PC-3 (cell line): ENCODE measurements around the gene KRT80. TPM values are rescaled to one million over a fixed set of nuclear protein-coding genes. Genes with fewer than 3 reads are reported as not detected.

ENCODE experiments used
- ATAC-seq: fragments of 200-7000 bp; cut with Tn5 transposase; 2 replicates; pipeline ENCODE4 v1.9.1; 2020; ENCODE audit warnings: mild to moderate bottlenecking, moderate library complexity
- BruUV-seq: library from RNA; stranded (reverse); fragments of 400-500 nt; replicated peaks from 2 replicates; lab custom pipeline; 2021; lab: Mats Ljungman, UMichigan
- CTCF ChIA-PET: fragments of 300-600 bp; sonication (Branson Sonifier 250); formaldehyde crosslinking; loops from one replicate; lab custom pipeline; 2022; ENCODE audit warnings: antibody characterized with exemption; lab: Charles Lee
- POLR2A ChIA-PET: fragments of 300-600 bp; sonication (Branson Sonifier 250); formaldehyde crosslinking; loops from one replicate; lab custom pipeline; 2022; ENCODE audit warnings: antibody characterized with exemption; ENCODE audit not compliant: unreplicated experiment; lab: Charles Lee
- DNase-seq: peaks from one replicate; pipeline ENCODE4 v3.0.0-alpha.2; 2015
- H2AFZ ChIP-seq: fragments of 300-600 bp; sonication (generic); 2 replicates; pipeline ENCODE4 v1.6.0; 2016; ENCODE audit warnings: antibody characterized with exemption, low read length
- H3F3A ChIP-seq: fragments of 300-600 bp; sonication (generic); one replicate; pipeline ENCODE4 v1.6.0; 2017; ENCODE audit warnings: antibody characterized with exemption, low read length, control low read depth, mild to moderate bottlenecking; ENCODE audit not compliant: unreplicated experiment
- H3K27ac ChIP-seq: fragments of 300-600 bp; sonication (generic); 2 replicates; pipeline ENCODE4 v1.5.1; 2016; ENCODE audit warnings: mild to moderate bottlenecking, low read length
- H3K27me3 ChIP-seq: fragments of 300-600 bp; sonication (generic); 2 replicates; pipeline ENCODE4 v1.6.1; 2016; ENCODE audit warnings: low read length, mixed read lengths
- H3K36me3 ChIP-seq: fragments of 300-600 bp; sonication (generic); 2 replicates; pipeline ENCODE4 v1.6.1; 2016; ENCODE audit warnings: low read depth, mixed run types, low read length, mixed read lengths
- H3K4me1 ChIP-seq: fragments of 300-600 bp; sonication (generic); 2 replicates; pipeline ENCODE4 v1.5.1; 2016; ENCODE audit warnings: low read length; ENCODE audit not compliant: insufficient read depth
- H3K4me2 ChIP-seq: fragments of 300-600 bp; sonication (generic); 2 replicates; pipeline ENCODE4 v1.6.0; 2016; ENCODE audit warnings: low read length
- H3K4me3 ChIP-seq: fragments of 300-600 bp; sonication (generic); 2 replicates; pipeline ENCODE4 v1.5.1; 2016; ENCODE audit warnings: mild to moderate bottlenecking, low read length, mixed read lengths
- H3K79me2 ChIP-seq: fragments of 300-600 bp; sonication (generic); 2 replicates; pipeline ENCODE4 v1.6.1; 2017; ENCODE audit warnings: low read length, mixed read lengths
- H3K9ac ChIP-seq: fragments of 300-600 bp; sonication (generic); 2 replicates; pipeline ENCODE4 v1.6.0; 2016; ENCODE audit warnings: mild to moderate bottlenecking, low read length
- H3K9me2 ChIP-seq: fragments of 300-600 bp; sonication (generic); replicated peaks from 2 replicates; pipeline ENCODE4 v1.6.1; 2016; ENCODE audit warnings: mixed run types, low read length, mixed read lengths
- H3K9me3 ChIP-seq: fragments of 300-600 bp; sonication (generic); 2 replicates; pipeline ENCODE4 v1.6.1; 2016; ENCODE audit warnings: low read length, mixed read lengths
- H4K20me1 ChIP-seq: fragments of 300-600 bp; sonication (generic); 2 replicates; pipeline ENCODE4 v1.6.1; 2016; ENCODE audit warnings: low read length, mixed read lengths
- CTCF ChIP-seq: fragments of 300-600 bp; sonication (generic); conservative IDR thresholded peaks from 2 replicates; pipeline ENCODE4 v1.5.1; 2017; ENCODE audit warnings: antibody characterized with exemption, low read depth, mild to moderate bottlenecking, low read length
- EZH2 ChIP-seq: fragments of 300-600 bp; sonication (generic); IDR thresholded peaks from one replicate; pipeline ENCODE4 v1.6.1; 2017; ENCODE audit warnings: antibody characterized with exemption, mild to moderate bottlenecking, low read length; ENCODE audit not compliant: unreplicated experiment
- EZH2phosphoT487 ChIP-seq: fragments of 300-600 bp; sonication (generic); IDR thresholded peaks from 2 replicates; pipeline ENCODE4 v1.6.1; 2018; ENCODE audit warnings: mild to moderate bottlenecking, antibody characterized with exemption, low read length, borderline replicate concordance
- intact Hi-C: fragments of 100-400 bp; cut with micrococcal nuclease; formaldehyde crosslinking; loops from 2 replicates; pipeline ENCODE4 v1.9.0; 2023
- total RNA-seq: library from RNA; depleted of rRNA; stranded (reverse); fragments of >200 nt; gene quantifications from 2 replicates; pipeline ENCODE4 v1.2.3, GENCODE V29; 2014

Gene KRT80
- total RNA-seq, 1 experiment from 2014 or later, result 19.8 TPM

- CTCF ChIA-PET, result interaction anchor here (0.6 to 1.2 kb wide), 2 partner anchors 92 to 98 kb away, joined by 5 to 11 read pairs; no protein-coding TSS in a partner anchor
- no peaks in the 10 kb centered on the region for H3K9me2 ChIP-seq
- H3K4me3 ChIP-seq, result no peak overlapping the region
- no peak overlapping the region for H2AFZ ChIP-seq
- H3K27me3 ChIP-seq, result no peaks in the 10 kb centered on the region
- no peak overlapping the region for H3K9ac ChIP-seq
- H4K20me1 ChIP-seq, result no peaks in the 10 kb centered on the region
- no peak overlapping the region for H3K4me2 ChIP-seq
- TF ChIP-seq CTCF (no peak), EZH2 (no peak), EZH2phosphoT487 (no peak)
- H3K27ac ChIP-seq, result no peak overlapping the region
- H3K36me3 ChIP-seq, result no peaks in the 10 kb centered on the region
- intact Hi-C loops, result no loop called here
- DNase-seq (no peak), ATAC-seq (no peak)
- H3K79me2 ChIP-seq, result no peaks in the 10 kb centered on the region
- no TSS peak for BruUV-seq
- H3F3A ChIP-seq, result no peaks in the 10 kb centered on the region
- POLR2A ChIA-PET, result no interaction called here
- H3K4me1 ChIP-seq, result peaks cover 21% of the 10 kb centered on the region; the same call in 1 of the 2 replicates
- H3K9me3 ChIP-seq, result no peaks in the 10 kb centered on the region
Measured at GRCh38 chr12:52123487-52124186, 68.2 kb downstream of the KRT80 start.

GRCh38 chr12:52122904-52123303 is 68.9 kb downstream of the KRT80 start:
- no peak overlapping the region for H3K4me2 ChIP-seq
- H3K36me3 ChIP-seq, result no peaks in the 10 kb centered on the region
- H3K9ac ChIP-seq, result no peak overlapping the region
- H3K9me2 ChIP-seq, result no peaks in the 10 kb centered on the region
- H3K9me3 ChIP-seq, result no peaks in the 10 kb centered on the region
- no peaks in the 10 kb centered on the region for H3F3A ChIP-seq
- no peaks in the 10 kb centered on the region for H3K27me3 ChIP-seq
- POLR2A ChIA-PET, result no interaction called here
- intact Hi-C loops, result no loop called here
- DNase-seq (no peak), ATAC-seq (no peak)
- H3K4me3 ChIP-seq, result no peak overlapping the region
- TF ChIP-seq EZH2 (no peak), EZH2phosphoT487 (no peak), CTCF (no peak)
- H3K4me1 ChIP-seq, result peaks cover 21% of the 10 kb centered on the region; the same call in 1 of the 2 replicates
- no peaks in the 10 kb centered on the region for H4K20me1 ChIP-seq
- no TSS peak for BruUV-seq
- no peak overlapping the region for H3K27ac ChIP-seq
- no peaks in the 10 kb centered on the region for H3K79me2 ChIP-seq
- no peak overlapping the region for H2AFZ ChIP-seq
- CTCF ChIA-PET, result interaction anchor here (0.6 to 1.2 kb wide), 2 partner anchors 93 to 97 kb away, joined by 5 to 11 read pairs; no protein-coding TSS in a partner anchor

GRCh38 chr12:52122540-52122871 is 69.3 kb downstream of the KRT80 start:
- DNase-seq, result no peak
- Histone ChIP-seq H3K4me2 (no peak overlapping the region), H3K9me2 (no peaks in the 10 kb centered on the region), H3K36me3 (no peaks in the 10 kb centered on the region), H3K9ac (no peak overlapping the region), H4K20me1 (no peaks in the 10 kb centered on the region), H3K79me2 (no peaks in the 10 kb centered on the region), H2AFZ (no peak overlapping the region), H3F3A (no peaks in the 10 kb centered on the region), H3K9me3 (no peaks in the 10 kb centered on the region), H3K27me3 (no peaks in the 10 kb centered on the region), H3K4me3 (no peak overlapping the region), H3K27ac (no peak overlapping the region), H3K4me1 (peaks cover 21% of the 10 kb centered on the region; the same call in 1 of the 2 replicates)
- POLR2A ChIA-PET, result no interaction called here
- ATAC-seq, result no peak
- no TSS peak for BruUV-seq
- intact Hi-C loops, result no loop called here
- CTCF ChIA-PET, result no interaction called here
- TF ChIP-seq EZH2 (no peak), EZH2phosphoT487 (no peak), CTCF (no peak)
